Common myeloid progenitor, CD34-positive (primary cell): ENCODE measurements around the gene HIF1A.

Experiments
- CTCF ChIA-PET: fragments of 350-600 bp; sonication (Branson Sonifier 250); formaldehyde crosslinking; loops from one replicate; lab custom pipeline; 2021; ENCODE audit warnings: antibody characterized with exemption; lab: Charles Lee
- POLR2A ChIA-PET: fragments of 350-600 bp; sonication (Branson Sonifier 250); formaldehyde crosslinking; loops from one replicate; lab custom pipeline; 2021; ENCODE audit warnings: antibody characterized with exemption; lab: Charles Lee
- DNase-seq, 3 donors: peaks; one replicate each; pipeline versions ENCODE4 v3.0.0 to v3.0.0-alpha.2; 2013
- H3K27ac ChIP-seq, 2 experiments: 1 replicate in 1 of 2; 2 replicates in 1 of 2; pipeline ENCODE4 v1.7.0; 2013; ENCODE audit warnings: inconsistent platforms in 2 of 2, low read length in 2 of 2, mild to moderate bottlenecking in 2 of 2, low read depth in 1 of 2, moderate library complexity in 1 of 2; ENCODE audit not compliant: severe bottlenecking in 2 of 2, insufficient read depth in 1 of 2, poor library complexity in 1 of 2
- H3K27me3 ChIP-seq, 5 experiments: replicated peaks in 2 of 5; 1 replicate in 3 of 5; 2 replicates in 2 of 5; pipeline versions ENCODE4 v1.6.1 to v1.7.0; 2013; ENCODE audit warnings: low read length in 4 of 5, mild to moderate bottlenecking in 2 of 5, moderate library complexity in 2 of 5, inconsistent platforms in 1 of 5; ENCODE audit not compliant: insufficient read depth in 5 of 5, control insufficient read depth in 4 of 5
- H3K36me3 ChIP-seq, 4 experiments: 1 replicate in 2 of 4; 2 replicates in 2 of 4; pipeline versions ENCODE4 v1.6.1 to v1.7.0; 2013; ENCODE audit warnings: low read length in 3 of 4, control low read depth in 1 of 4, mild to moderate bottlenecking in 1 of 4; ENCODE audit not compliant: control insufficient read depth in 4 of 4, insufficient read depth in 4 of 4
- H3K4me1 ChIP-seq, 4 experiments: 1 replicate in 3 of 4; 2 replicates in 1 of 4; pipeline versions ENCODE4 v1.6.1 to v1.7.1; 2013; ENCODE audit warnings: low read length in 3 of 4, mild to moderate bottlenecking in 3 of 4, control low read depth in 1 of 4, inconsistent platforms in 1 of 4, moderate library complexity in 1 of 4; ENCODE audit not compliant: control insufficient read depth in 4 of 4, insufficient read depth in 4 of 4; ENCODE audit errors: control extremely low read depth in 1 of 4
- H3K4me3 ChIP-seq, 7 experiments: 1 replicate in 4 of 7; 2 replicates in 3 of 7; pipeline versions ENCODE4 v1.5.1 to v1.7.0; 2013; ENCODE audit warnings: mild to moderate bottlenecking in 7 of 7, low read length in 6 of 7, moderate library complexity in 6 of 7, inconsistent platforms in 2 of 7, low read depth in 2 of 7, control low read depth in 1 of 7; ENCODE audit not compliant: insufficient read depth in 4 of 7, control insufficient read depth in 1 of 7; ENCODE audit errors: extremely low read depth in 1 of 7
- H3K9me3 ChIP-seq, 5 experiments: 1 replicate in 4 of 5; 2 replicates in 1 of 5; pipeline versions ENCODE4 v1.6.1 to v1.7.1; 2013; ENCODE audit warnings: low read length in 4 of 5, mild to moderate bottlenecking in 2 of 5, inconsistent platforms in 1 of 5, low read depth in 1 of 5, moderate library complexity in 1 of 5; ENCODE audit not compliant: control insufficient read depth in 4 of 5, insufficient read depth in 2 of 5; ENCODE audit errors: control extremely low read depth in 1 of 5
- WGBS: methylation state at CpG from one replicate; pipeline ENCODE4 v1.1.5; 2013; ENCODE audit not compliant: insufficient coverage; 5-methylcytosine and 5-hydroxymethylcytosine counted together

HIF1A gene

DNA sequence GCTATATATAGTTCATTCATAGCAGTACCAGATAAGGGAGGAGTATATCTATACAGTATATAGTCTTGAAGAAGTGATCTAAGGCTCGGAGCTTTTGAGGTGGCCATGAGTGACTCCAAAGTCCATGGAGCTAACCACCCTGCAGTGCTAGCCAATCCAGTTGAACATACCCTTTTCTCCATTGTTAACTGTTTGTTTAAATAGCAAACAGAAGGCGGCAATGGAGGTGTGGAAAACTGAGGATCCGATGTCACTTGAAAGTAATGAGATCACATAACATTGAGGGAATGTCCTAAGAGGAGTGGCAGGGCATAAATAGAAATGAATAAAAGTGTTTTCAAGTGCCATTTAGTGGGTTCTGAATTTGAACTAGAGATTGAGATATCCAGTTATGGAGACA lies 54.6 kb downstream of the HIF1A start:
- Histone ChIP-seq H3K4me3 (peak overlapping the region in 1 of 7 experiments; percentile 62), H3K4me1 (peaks cover 0 to 28% (median 15%) of the 10 kb centered on the region in 4 experiments), H3K9me3 (no peaks in the 10 kb centered on the region), H3K27ac (peak overlapping the region in 1 of 2 experiments; percentile 76), H3K27me3 (no peaks in the 10 kb centered on the region), H3K36me3 (peaks cover 8 to 29% (median 18%) of the 10 kb centered on the region in 4 experiments)
- no peak for DNase-seq
- CTCF ChIA-PET: interaction anchor here (0.8 to 3.9 kb wide), 9 partner anchors 11 to 274 kb away, joined by 3 to 23 read pairs (median 4); partner anchors contain the start of gene SNAPC1
- POLR2A ChIA-PET: interaction anchor here (0.6 to 1.3 kb wide), 3 partner anchors 12 to 239 kb away, joined by 3 to 6 read pairs (median 4); partner anchors contain the start of gene SNAPC1
- WGBS: 100% methylated on average over 2 of the region's 3 CpGs

DNA sequence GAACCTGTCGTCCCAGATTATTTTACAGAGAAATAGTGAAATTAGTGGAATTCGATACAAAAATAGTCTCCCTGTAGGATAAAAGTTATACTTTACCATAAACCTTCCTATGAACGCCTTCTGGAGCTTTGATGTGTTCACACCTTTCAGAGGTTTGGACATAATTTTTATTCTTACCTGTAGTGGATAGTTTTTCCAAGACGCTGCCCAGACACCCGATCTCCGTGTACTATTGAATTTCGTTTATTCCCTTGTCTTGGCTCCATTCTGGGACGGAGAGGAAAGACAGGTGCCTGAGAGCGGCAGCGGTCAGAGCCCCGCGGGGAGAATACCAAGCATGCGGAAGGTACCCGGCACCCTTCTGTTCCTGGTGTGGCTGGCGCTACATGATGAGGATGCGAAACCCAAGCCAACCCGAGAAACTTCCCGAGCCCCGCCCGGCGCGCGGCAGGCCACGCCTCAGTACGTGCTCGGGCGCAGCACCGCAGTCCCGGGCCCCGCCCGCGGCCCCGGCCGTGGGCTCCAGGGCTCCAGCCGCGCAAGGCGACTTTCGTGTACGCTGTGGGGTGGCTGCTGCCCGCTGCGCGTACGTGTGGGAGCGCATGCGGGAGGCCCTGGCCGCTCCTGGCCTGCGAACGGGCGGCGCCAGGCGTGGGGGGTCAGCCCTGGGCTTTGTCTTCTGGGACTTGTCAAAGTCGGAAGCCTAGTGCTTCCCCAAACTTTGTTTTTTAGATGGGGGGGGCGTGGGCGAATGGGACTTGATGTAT lies 55.6 kb downstream of the HIF1A start:
- POLR2A ChIA-PET: interaction anchor here (0.6 to 2.9 kb wide), 4 partner anchors 10 to 274 kb away, joined by 4 to 17 read pairs (median 4); partner anchors contain the start of gene SNAPC1
- Histone ChIP-seq H3K27me3 (no peaks in the 10 kb centered on the region), H3K9me3 (no peaks in the 10 kb centered on the region), H3K4me3 (peak overlapping the region; percentile 42 to 88 (median 66)), H3K4me1 (peaks cover 0 to 28% (median 15%) of the 10 kb centered on the region in 4 experiments), H3K27ac (peak overlapping the region in 1 of 2 experiments; percentile 76), H3K36me3 (peaks cover 6 to 25% (median 13%) of the 10 kb centered on the region in 4 experiments)
- WGBS: 0% methylated on average over 51 of the region's 54 CpGs
- CTCF ChIA-PET: interaction anchor here (1.2 to 3.9 kb wide), 7 partner anchors 11 to 279 kb away, joined by 3 to 23 read pairs (median 5); partner anchors contain the start of gene SNAPC1
- DNase-seq: peak; percentile 84 to 89 (median 86)

DNA sequence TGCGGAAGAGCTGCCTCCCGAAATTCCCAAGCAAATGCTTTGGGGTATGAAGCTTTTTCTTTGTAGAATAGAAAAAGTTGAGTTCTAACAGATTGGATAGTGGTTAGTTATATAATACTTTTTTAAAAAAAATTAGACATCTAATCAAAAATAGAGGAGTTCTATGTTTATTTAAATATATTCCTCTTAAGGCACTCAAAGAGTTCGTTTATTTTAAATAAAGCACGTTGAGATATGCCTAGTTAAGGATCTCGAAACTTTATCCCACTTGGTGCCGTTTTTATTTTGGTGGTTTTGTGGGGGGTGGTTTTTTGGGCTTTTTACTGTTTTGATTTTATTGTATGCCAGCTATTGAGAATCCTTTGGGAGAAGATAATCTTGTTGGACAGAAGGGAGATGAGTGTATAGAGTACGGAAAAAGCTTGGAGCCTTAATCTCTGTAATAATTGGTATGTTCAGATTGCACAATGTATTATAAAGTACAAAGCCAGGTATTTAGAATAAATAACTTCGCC lies 56.2 kb downstream of the HIF1A start:
- Histone ChIP-seq H3K27me3 (no peaks in the 10 kb centered on the region), H3K27ac (peak overlapping the region in 1 of 2 experiments; percentile 76), H3K4me1 (peaks cover 0 to 28% (median 15%) of the 10 kb centered on the region in 4 experiments), H3K4me3 (peak overlapping the region; percentile 42 to 88 (median 66)), H3K9me3 (no peaks in the 10 kb centered on the region), H3K36me3 (peaks cover 3 to 21% (median 10%) of the 10 kb centered on the region in 4 experiments)
- ChIA-PET CTCF (interaction anchor here (1.2 to 3.9 kb wide), 4 partner anchors 10 to 280 kb away, joined by 3 to 23 read pairs (median 12); partner anchors contain the start of gene SNAPC1), POLR2A (interaction anchor here (0.9 to 2.9 kb wide), 2 partner anchors 10 to 275 kb away, joined by 4 to 17 read pairs; partner anchors contain the start of gene SNAPC1)
- DNase-seq: no peak
- 24% methylated on average over 5 of the region's 8 CpGs for WGBS

DNA sequence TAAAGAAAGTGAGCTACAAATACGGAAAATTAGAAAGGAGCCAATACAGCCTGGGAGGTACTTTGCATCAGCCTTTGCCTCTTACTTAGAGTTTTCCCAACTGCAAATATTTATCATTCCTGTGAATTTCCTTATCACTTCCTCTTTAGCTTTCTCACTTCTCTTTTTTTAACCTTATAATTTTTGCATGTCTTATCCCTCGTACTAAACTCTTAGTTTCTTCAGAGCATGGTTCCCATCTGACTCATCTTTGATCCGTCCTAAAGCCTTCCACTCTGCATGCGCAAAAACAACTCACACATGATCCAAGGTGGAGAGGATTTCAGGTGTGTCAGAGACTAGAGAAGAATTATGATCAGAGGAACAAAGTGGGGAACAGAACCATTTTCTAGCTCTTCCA lies 57.3 kb downstream of the HIF1A start:
- H3K4me3 ChIP-seq: no peak overlapping the region
- POLR2A ChIA-PET: interaction anchor here (2.9 kb wide), 1 partner anchor 9 kb away, joined by 17 read pairs; the partner anchor contains the start of gene SNAPC1
- H3K27me3 ChIP-seq: no peaks in the 10 kb centered on the region
- DNase-seq: peak in 2 of 3 donors; percentile 42 to 56
- H3K9me3 ChIP-seq: no peaks in the 10 kb centered on the region
- peak overlapping the region in 1 of 2 experiments; percentile 76 for H3K27ac ChIP-seq
- peaks cover 0 to 28% (median 15%) of the 10 kb centered on the region in 4 experiments for H3K4me1 ChIP-seq
- peaks cover 0 to 10% (median 4%) of the 10 kb centered on the region in 4 experiments for H3K36me3 ChIP-seq
- CTCF ChIA-PET: interaction anchor here (2.2 to 3.4 kb wide), 2 partner anchors 9 to 11 kb away, joined by 12 to 19 read pairs; partner anchors contain the start of gene SNAPC1
- 7% methylated on average over 2 of the region's 4 CpGs for WGBS

DNA sequence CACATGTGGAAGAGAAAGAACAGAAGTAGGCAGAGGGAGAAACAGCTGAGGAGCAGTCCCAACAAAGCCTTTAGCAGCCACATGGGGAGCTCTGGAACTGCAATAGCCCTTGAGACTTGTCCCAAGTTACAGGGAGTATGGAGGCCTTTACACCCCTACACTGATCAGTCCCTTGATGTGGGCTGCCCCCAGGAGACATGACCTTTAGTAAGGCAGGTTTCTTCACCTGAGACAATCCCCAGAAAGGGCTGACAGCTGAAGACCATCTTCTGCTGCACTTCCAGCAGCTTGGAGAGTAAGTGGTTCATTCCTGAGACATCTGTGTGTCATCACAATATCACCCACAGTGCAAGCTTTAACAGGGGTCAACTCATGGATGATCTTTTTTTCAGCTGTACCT lies 58.3 kb downstream of the HIF1A start:
- H3K27ac ChIP-seq: no peak overlapping the region
- peak in 1 of 3 donors; percentile 23 for DNase-seq
- CTCF ChIA-PET: interaction anchor here (2.2 to 3.4 kb wide), 2 partner anchors 8 to 12 kb away, joined by 12 to 19 read pairs; partner anchors contain the start of gene SNAPC1
- H3K36me3 ChIP-seq: peaks cover 0 to 2% (median 0%) of the 10 kb centered on the region in 4 experiments
- peaks cover 0 to 28% (median 15%) of the 10 kb centered on the region in 4 experiments for H3K4me1 ChIP-seq
- H3K27me3 ChIP-seq: no peaks in the 10 kb centered on the region
- no peaks in the 10 kb centered on the region for H3K9me3 ChIP-seq
- no peak overlapping the region for H3K4me3 ChIP-seq
- POLR2A ChIA-PET: no interaction called here

DNA sequence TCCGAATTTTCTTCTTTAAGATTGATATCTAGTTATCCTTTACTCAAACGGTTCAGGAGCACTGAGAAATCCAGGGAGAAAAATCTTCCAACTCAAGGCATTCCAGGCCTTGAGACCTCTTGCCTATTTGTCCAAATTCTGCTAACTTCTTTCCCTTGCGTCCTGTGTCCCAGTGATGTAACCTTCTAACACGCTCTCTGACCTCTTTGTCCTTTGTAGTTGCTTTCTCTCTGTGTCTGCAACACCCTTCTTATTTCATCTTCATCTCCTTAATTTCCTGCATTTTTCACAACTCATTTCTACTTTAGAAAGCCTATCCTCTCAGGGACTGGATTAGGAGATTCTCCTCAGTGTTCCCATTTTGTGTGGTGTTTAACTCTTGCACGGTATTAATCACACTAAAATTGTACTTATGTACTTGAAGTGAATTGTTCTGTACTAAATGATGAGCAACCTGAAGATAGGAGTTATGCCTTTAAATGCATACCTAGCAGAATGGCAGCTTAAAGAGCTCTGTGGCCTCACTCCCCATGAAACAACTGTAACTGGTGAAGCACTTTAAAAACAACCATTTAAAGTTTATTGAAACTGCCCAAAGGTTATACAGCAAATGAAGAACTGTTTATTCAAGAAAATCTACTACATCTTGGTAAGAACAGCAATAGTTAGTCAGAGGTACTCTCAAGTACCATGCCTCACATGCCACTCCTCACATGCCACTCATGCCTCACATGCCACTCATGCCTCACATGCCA lies 59.5 kb downstream of the HIF1A start:
- Histone ChIP-seq H3K4me1 (peaks cover 0 to 27% (median 15%) of the 10 kb centered on the region in 4 experiments), H3K27ac (no peak overlapping the region), H3K4me3 (no peak overlapping the region), H3K9me3 (no peaks in the 10 kb centered on the region), H3K27me3 (no peaks in the 10 kb centered on the region), H3K36me3 (no peaks in the 10 kb centered on the region)
- ChIA-PET CTCF (no interaction called here), POLR2A (no interaction called here)
- no peak for DNase-seq
- 94% methylated on average over 3 of the region's 5 CpGs for WGBS
